HCT116 (cell line): ENCODE measurements around the gene INTS6. TPM values are rescaled to one million over a fixed set of nuclear protein-coding genes. Genes with fewer than 3 reads are reported as not detected.

Source experiments
- ATAC-seq: fragments of 200-7000 bp; cut with Tn5 transposase; 2 replicates; pipeline ENCODE4 v1.9.1; 2020; ENCODE audit warnings: mild to moderate bottlenecking, moderate library complexity
- BruUV-seq: library from RNA; stranded (reverse); fragments of 400-500 nt; replicated peaks from 2 replicates; lab custom pipeline; 2021; lab: Mats Ljungman, UMichigan
- CTCF ChIA-PET: fragments of 300-600 bp; sonication (Branson Sonifier 250); formaldehyde crosslinking; loops from one replicate; lab custom pipeline; 2021; ENCODE audit warnings: antibody characterized with exemption; lab: Charles Lee
- POLR2A ChIA-PET: fragments of 300-600, 350-600 bp; sonication (Branson Sonifier 250); formaldehyde crosslinking; loops from one replicate; lab custom pipeline; 2021; ENCODE audit warnings: antibody characterized with exemption; lab: Charles Lee
- RAD21 ChIA-PET, 2 experiments: fragments of 300-600 bp; sonication (Branson Sonifier 250); formaldehyde crosslinking; loops; one replicate each; lab custom pipeline; 2023; ENCODE audit warnings: low total read pairs in 2 of 2; ENCODE audit not compliant: uncharacterized antibody in 2 of 2, unreplicated experiment in 2 of 2, low non-redundant PET in 1 of 2; lab: Charles Lee
- DNase-seq: peaks from one replicate; pipeline ENCODE4 v3.0.0-alpha.2; 2010; ENCODE audit warnings: low read depth, low spot score
- H2AFZ ChIP-seq: fragments of 200-600 bp; shearing (Covaris generic), sonication (generic); 2 replicates; pipeline ENCODE4 v1.6.1; 2017; ENCODE audit warnings: low read depth, mixed run types, mixed read lengths, antibody characterized with exemption, low read length; ENCODE audit not compliant: poor library complexity, severe bottlenecking
- H3K27ac ChIP-seq: 2 replicates; pipeline ENCODE4 v1.5.1; 2012; ENCODE audit warnings: low read depth, low read length
- H3K27me3 ChIP-seq: fragments of 200-600 bp; sonication (generic); 2 replicates; pipeline ENCODE4 v1.6.1; 2016; ENCODE audit warnings: mixed run types, low read length, mixed read lengths; ENCODE audit not compliant: insufficient read depth
- H3K36me3 ChIP-seq, 2 experiments: fragments of 200-500 bp in 1 of 2; fragments of 200-600 bp in 1 of 2; sonication (Bioruptor generic) in 1 of 2; sonication (generic) in 1 of 2; 2 replicates each; pipeline versions ENCODE4 v1.5.1 to v1.6.1; 2014 to 2016; ENCODE audit warnings: low read length in 2 of 2, inconsistent platforms in 1 of 2, mixed read lengths in 1 of 2, mixed run types in 1 of 2; ENCODE audit not compliant: insufficient read depth in 2 of 2, control insufficient read depth in 1 of 2
- H3K4me1 ChIP-seq, 2 experiments: fragments of 200-600 bp in 1 of 2; sonication (generic) in 1 of 2; 2 replicates each; pipeline versions ENCODE4 v1.5.1 to v1.6.1; 2012 to 2017; ENCODE audit warnings: low read length in 2 of 2, inconsistent platforms in 1 of 2, mild to moderate bottlenecking in 1 of 2, mixed read lengths in 1 of 2, mixed run types in 1 of 2, moderate library complexity in 1 of 2; ENCODE audit not compliant: insufficient read depth in 2 of 2, control insufficient read depth in 1 of 2
- H3K4me2 ChIP-seq: fragments of 200-600 bp; sonication (generic); 2 replicates; pipeline ENCODE4 v1.6.1; 2017; ENCODE audit warnings: mixed run types, low read length, mixed read lengths
- H3K4me3 ChIP-seq, 2 experiments: fragments of 200-600 bp in 1 of 2; sonication (generic) in 1 of 2; replicated peaks in 1 of 2; 2 replicates each; pipeline ENCODE4 v1.5.1; 2011 to 2016; ENCODE audit warnings: low read length in 2 of 2, control low read depth in 1 of 2, low read depth in 1 of 2, mild to moderate bottlenecking in 1 of 2, mixed read lengths in 1 of 2, mixed run types in 1 of 2
- H3K79me2 ChIP-seq: fragments of 200-600 bp; sonication (generic); 2 replicates; pipeline ENCODE4 v1.6.1; 2017; ENCODE audit warnings: mild to moderate bottlenecking, mixed run types, low read length, moderate library complexity, mixed read lengths; ENCODE audit not compliant: insufficient read depth
- H3K9ac ChIP-seq: fragments of 200-600 bp; sonication (generic); 2 replicates; pipeline ENCODE4 v1.6.1; 2016; ENCODE audit warnings: low read length, mixed read lengths
- H3K9me2 ChIP-seq: fragments of 200-600 bp; sonication (generic), shearing (Covaris generic); 2 replicates; pipeline ENCODE4 v1.6.1; 2017; ENCODE audit warnings: mixed run types, mild to moderate bottlenecking, moderate library complexity; ENCODE audit not compliant: insufficient read depth
- H3K9me3 ChIP-seq, 2 experiments: fragments of 200-500 bp in 1 of 2; fragments of 200-600 bp in 1 of 2; sonication (Bioruptor generic) in 1 of 2; sonication (generic) in 1 of 2; 2 replicates each; pipeline ENCODE4 v1.6.1; 2014 to 2017; ENCODE audit warnings: low read length in 2 of 2, mixed read lengths in 2 of 2, inconsistent platforms in 1 of 2, low read depth in 1 of 2, mild to moderate bottlenecking in 1 of 2, mixed run types in 1 of 2, moderate library complexity in 1 of 2; ENCODE audit not compliant: control insufficient read depth in 1 of 2, insufficient read depth in 1 of 2
- H4K20me1 ChIP-seq: fragments of 200-600 bp; sonication (generic), shearing (Covaris generic); 2 replicates; pipeline ENCODE4 v1.6.1; 2017; ENCODE audit warnings: mixed run types, mild to moderate bottlenecking, moderate library complexity; ENCODE audit not compliant: insufficient read depth
- CEBPB ChIP-seq: IDR thresholded peaks from 2 replicates; pipeline ENCODE4 v1.6.1; 2012; ENCODE audit warnings: low read depth
- EGR1 ChIP-seq: IDR thresholded peaks from 2 replicates; pipeline ENCODE4 v1.6.1; 2012; ENCODE audit warnings: low read depth
- ELF1 ChIP-seq: IDR thresholded peaks from 2 replicates; pipeline ENCODE4 v1.6.1; 2012; ENCODE audit warnings: low read depth, borderline replicate concordance
- EZH2 ChIP-seq: fragments of 200-600 bp; sonication (generic); IDR thresholded peaks from 2 replicates; pipeline ENCODE4 v1.6.1; 2017; ENCODE audit warnings: antibody characterized with exemption, mixed run types
- EZH2phosphoT487 ChIP-seq: fragments of 200-600 bp; IDR thresholded peaks from 2 replicates; pipeline ENCODE4 v1.6.1; 2018; ENCODE audit warnings: antibody characterized with exemption, borderline replicate concordance
- JUND ChIP-seq: IDR thresholded peaks from 2 replicates; pipeline ENCODE4 v1.6.1; 2012
- POLR2A ChIP-seq: IDR thresholded peaks from 2 replicates; pipeline ENCODE4 v1.7.0; 2011; ENCODE audit warnings: borderline replicate concordance; ENCODE audit not compliant: insufficient read depth, insufficient read length; ENCODE audit errors: extremely low read depth
- POLR2AphosphoS5 ChIP-seq: IDR thresholded peaks from 2 replicates; pipeline ENCODE4 v1.6.1; 2011; ENCODE audit warnings: mild to moderate bottlenecking, low read depth, low read length, moderate library complexity
- RAD21 ChIP-seq: IDR thresholded peaks from 2 replicates; pipeline ENCODE4 v1.6.1; 2012; ENCODE audit warnings: low read depth, mild to moderate bottlenecking
- SIN3A ChIP-seq: IDR thresholded peaks from 2 replicates; pipeline ENCODE4 v1.6.1; 2012; ENCODE audit warnings: low read depth
- TCF7L2 ChIP-seq: IDR thresholded peaks from 2 replicates; pipeline ENCODE4 v1.7.0; 2011; ENCODE audit warnings: borderline replicate concordance, inconsistent platforms; ENCODE audit not compliant: insufficient read depth, insufficient read length; ENCODE audit errors: extremely low read depth
- YY1 ChIP-seq: IDR thresholded peaks from 2 replicates; pipeline ENCODE4 v1.6.1; 2011; ENCODE audit warnings: low read length, low read depth, moderate library complexity, mild to moderate bottlenecking; ENCODE audit not compliant: insufficient replicate concordance; ENCODE audit errors: extremely low read depth
- ZFX ChIP-seq: fragments of 450-650 bp; IDR thresholded peaks from 2 replicates; pipeline ENCODE4 v1.6.1; 2017
- ZNF274 ChIP-seq: fragments of 200-500 bp; sonication (Bioruptor generic); IDR thresholded peaks from 2 replicates; pipeline ENCODE4 v1.6.1; 2014; ENCODE audit warnings: mild to moderate bottlenecking, low read depth, low read length, inconsistent platforms
- intact Hi-C: fragments of 100-400 bp; cut with micrococcal nuclease; formaldehyde crosslinking; loops from 2 replicates; pipeline ENCODE4 v1.10.0; 2022
- total RNA-seq: library from RNA; stranded (reverse); gene quantifications from one replicate; pipeline ENCODE4 v1.2.1, GENCODE V29; 2021; ENCODE audit not compliant: unreplicated experiment
- TF ChIP-seq, protein P1 (sequence below): IDR thresholded peaks from 2 replicates; pipeline ENCODE4 v1.6.1; 2012
- TF ChIP-seq, protein P2 (sequence below), 3 experiments: fragments of 200-600 bp in 1 of 3; sonication (generic) in 1 of 3; IDR thresholded peaks in 2 of 3; conservative IDR thresholded peaks in 1 of 3; 2 replicates each; pipeline ENCODE4 v1.5.1; 2012 to 2017; ENCODE audit warnings: low read depth in 2 of 3, low read length in 2 of 3, antibody characterized with exemption in 1 of 3, borderline replicate concordance in 1 of 3, control low read depth in 1 of 3, mild to moderate bottlenecking in 1 of 3, mixed read lengths in 1 of 3, mixed run types in 1 of 3, moderate library complexity in 1 of 3; ENCODE audit not compliant: insufficient read depth in 1 of 3
- TF ChIP-seq, protein P3 (sequence below): IDR thresholded peaks from 2 replicates; pipeline ENCODE4 v1.6.1; 2011; ENCODE audit warnings: mild to moderate bottlenecking, low read length, moderate library complexity; ENCODE audit not compliant: insufficient replicate concordance; ENCODE audit errors: extremely low read depth
- TF ChIP-seq, protein P4 (sequence below): IDR thresholded peaks from 2 replicates; pipeline ENCODE4 v1.6.1; 2012; ENCODE audit warnings: low read depth

The INTS6 gene
- total RNA-seq, 1 experiment from 2014 or later = 44.7 TPM

DNA sequence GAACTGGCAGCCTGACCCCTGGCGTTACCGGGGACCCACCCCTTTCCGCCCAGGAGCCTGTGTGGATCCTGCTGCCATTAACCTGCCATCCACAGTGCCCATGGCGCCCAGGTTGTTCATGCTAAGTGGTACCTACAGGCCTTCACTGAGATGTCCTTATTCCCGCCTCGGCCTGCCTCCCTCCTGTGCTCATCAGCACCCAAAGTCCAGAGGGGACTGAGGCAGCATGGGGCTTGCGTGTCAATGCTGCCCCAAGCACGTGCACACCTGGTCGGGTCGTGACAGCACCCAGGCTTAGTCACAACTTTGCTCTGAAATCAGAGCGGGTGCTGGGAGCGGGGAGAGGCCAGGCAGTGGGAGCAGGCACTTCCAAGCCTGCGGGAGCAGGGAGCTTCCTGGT, 3.7 kb upstream of the INTS6 start:
- no peaks in the 10 kb centered on the region for H3K9me2 ChIP-seq
- POLR2A ChIA-PET = no interaction called here
- no TSS peak for BruUV-seq
- H3K27me3 ChIP-seq = no peaks in the 10 kb centered on the region
- no peaks in the 10 kb centered on the region for H4K20me1 ChIP-seq
- CTCF ChIA-PET = no interaction called here
- RAD21 ChIA-PET = no interaction called here
- DNase-seq = no peak
- H3K4me2 ChIP-seq = no peak overlapping the region
- peaks cover 0 to 3% of the 10 kb centered on the region in 2 experiments; a peak in 2 of 4 replicates for H3K9me3 ChIP-seq
- H3K4me1 ChIP-seq = peaks cover 6 to 10% of the 10 kb centered on the region in 2 experiments; a peak in 3 of 4 replicates
- H3K27ac ChIP-seq = no peak overlapping the region
- no peak overlapping the region for H2AFZ ChIP-seq
- no peak overlapping the region for H3K4me3 ChIP-seq
- no peak overlapping the region for H3K9ac ChIP-seq
- no peak for TF ChIP-seq EZH2
- TF ChIP-seq JUND = no peak
- TF ChIP-seq POLR2A = no peak
- TF ChIP-seq, protein P1, sequence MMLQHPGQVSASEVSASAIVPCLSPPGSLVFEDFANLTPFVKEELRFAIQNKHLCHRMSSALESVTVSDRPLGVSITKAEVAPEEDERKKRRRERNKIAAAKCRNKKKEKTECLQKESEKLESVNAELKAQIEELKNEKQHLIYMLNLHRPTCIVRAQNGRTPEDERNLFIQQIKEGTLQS = no peak
- TF ChIP-seq TCF7L2 = no peak
- TF ChIP-seq ELF1 = no peak
- no peak for TF ChIP-seq EGR1
- TF ChIP-seq, protein P2, sequence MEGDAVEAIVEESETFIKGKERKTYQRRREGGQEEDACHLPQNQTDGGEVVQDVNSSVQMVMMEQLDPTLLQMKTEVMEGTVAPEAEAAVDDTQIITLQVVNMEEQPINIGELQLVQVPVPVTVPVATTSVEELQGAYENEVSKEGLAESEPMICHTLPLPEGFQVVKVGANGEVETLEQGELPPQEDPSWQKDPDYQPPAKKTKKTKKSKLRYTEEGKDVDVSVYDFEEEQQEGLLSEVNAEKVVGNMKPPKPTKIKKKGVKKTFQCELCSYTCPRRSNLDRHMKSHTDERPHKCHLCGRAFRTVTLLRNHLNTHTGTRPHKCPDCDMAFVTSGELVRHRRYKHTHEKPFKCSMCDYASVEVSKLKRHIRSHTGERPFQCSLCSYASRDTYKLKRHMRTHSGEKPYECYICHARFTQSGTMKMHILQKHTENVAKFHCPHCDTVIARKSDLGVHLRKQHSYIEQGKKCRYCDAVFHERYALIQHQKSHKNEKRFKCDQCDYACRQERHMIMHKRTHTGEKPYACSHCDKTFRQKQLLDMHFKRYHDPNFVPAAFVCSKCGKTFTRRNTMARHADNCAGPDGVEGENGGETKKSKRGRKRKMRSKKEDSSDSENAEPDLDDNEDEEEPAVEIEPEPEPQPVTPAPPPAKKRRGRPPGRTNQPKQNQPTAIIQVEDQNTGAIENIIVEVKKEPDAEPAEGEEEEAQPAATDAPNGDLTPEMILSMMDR (IDR thresholded peaks at IDR 0.05 in 2 of 3, conservative IDR thresholded peaks at IDR 0.05 in 1 of 3; ENCODE audit: borderline replicate concordance in 1 of 3, insufficient read depth in 1 of 3, low read depth in 2 of 3, low read length in 2 of 3) = no peak
- TF ChIP-seq, protein P3, sequence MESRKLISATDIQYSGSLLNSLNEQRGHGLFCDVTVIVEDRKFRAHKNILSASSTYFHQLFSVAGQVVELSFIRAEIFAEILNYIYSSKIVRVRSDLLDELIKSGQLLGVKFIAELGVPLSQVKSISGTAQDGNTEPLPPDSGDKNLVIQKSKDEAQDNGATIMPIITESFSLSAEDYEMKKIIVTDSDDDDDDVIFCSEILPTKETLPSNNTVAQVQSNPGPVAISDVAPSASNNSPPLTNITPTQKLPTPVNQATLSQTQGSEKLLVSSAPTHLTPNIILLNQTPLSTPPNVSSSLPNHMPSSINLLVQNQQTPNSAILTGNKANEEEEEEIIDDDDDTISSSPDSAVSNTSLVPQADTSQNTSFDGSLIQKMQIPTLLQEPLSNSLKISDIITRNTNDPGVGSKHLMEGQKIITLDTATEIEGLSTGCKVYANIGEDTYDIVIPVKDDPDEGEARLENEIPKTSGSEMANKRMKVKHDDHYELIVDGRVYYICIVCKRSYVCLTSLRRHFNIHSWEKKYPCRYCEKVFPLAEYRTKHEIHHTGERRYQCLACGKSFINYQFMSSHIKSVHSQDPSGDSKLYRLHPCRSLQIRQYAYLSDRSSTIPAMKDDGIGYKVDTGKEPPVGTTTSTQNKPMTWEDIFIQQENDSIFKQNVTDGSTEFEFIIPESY = no peak
- no peak for TF ChIP-seq POLR2AphosphoS5
- no peak for TF ChIP-seq YY1
- no peak for TF ChIP-seq SIN3A
- no peak for TF ChIP-seq ZFX
- no peak for TF ChIP-seq ZNF274
- TF ChIP-seq, protein P4, sequence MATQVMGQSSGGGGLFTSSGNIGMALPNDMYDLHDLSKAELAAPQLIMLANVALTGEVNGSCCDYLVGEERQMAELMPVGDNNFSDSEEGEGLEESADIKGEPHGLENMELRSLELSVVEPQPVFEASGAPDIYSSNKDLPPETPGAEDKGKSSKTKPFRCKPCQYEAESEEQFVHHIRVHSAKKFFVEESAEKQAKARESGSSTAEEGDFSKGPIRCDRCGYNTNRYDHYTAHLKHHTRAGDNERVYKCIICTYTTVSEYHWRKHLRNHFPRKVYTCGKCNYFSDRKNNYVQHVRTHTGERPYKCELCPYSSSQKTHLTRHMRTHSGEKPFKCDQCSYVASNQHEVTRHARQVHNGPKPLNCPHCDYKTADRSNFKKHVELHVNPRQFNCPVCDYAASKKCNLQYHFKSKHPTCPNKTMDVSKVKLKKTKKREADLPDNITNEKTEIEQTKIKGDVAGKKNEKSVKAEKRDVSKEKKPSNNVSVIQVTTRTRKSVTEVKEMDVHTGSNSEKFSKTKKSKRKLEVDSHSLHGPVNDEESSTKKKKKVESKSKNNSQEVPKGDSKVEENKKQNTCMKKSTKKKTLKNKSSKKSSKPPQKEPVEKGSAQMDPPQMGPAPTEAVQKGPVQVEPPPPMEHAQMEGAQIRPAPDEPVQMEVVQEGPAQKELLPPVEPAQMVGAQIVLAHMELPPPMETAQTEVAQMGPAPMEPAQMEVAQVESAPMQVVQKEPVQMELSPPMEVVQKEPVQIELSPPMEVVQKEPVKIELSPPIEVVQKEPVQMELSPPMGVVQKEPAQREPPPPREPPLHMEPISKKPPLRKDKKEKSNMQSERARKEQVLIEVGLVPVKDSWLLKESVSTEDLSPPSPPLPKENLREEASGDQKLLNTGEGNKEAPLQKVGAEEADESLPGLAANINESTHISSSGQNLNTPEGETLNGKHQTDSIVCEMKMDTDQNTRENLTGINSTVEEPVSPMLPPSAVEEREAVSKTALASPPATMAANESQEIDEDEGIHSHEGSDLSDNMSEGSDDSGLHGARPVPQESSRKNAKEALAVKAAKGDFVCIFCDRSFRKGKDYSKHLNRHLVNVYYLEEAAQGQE = no peak
- no peak for TF ChIP-seq CEBPB
- TF ChIP-seq EZH2phosphoT487 = no peak
- no peak for TF ChIP-seq RAD21
- intact Hi-C loops = no loop called here
- no peaks in the 10 kb centered on the region; the same call in 1 of the 2 replicates for H3K79me2 ChIP-seq
- ATAC-seq = no peak
- H3K36me3 ChIP-seq = peaks cover 0 to 10% of the 10 kb centered on the region in 2 experiments; a peak in 2 of 4 replicates
